Mucosa of descending colon (tissue), 3 donors: Measurements from ENCODE around the gene CIT. TPM values are rescaled to one million over a fixed set of nuclear protein-coding genes. Genes with fewer than 3 reads are reported as not detected.
"Not testable (repeated sequence)": the region's sequence is repeated elsewhere in the genome, so short reads cannot be mapped to it uniquely, and the experiment has no call there.

Experiments
- ATAC-seq: fragments of 200-7000 bp; cut with Tn5 transposase; one replicate; pipeline ENCODE4 v1.9.1; 2020; ENCODE audit warnings: mild to moderate bottlenecking, moderate library complexity
- DNase-seq, 3 donors: peaks; one replicate each; pipeline ENCODE4 v3.0.0-alpha.2; 2020
- H3K36me3 ChIP-seq: fragments of 200-600 bp; one replicate; pipeline ENCODE4 v1.8.0; 2021; ENCODE audit warnings: low read depth, mild to moderate bottlenecking
- H3K4me1 ChIP-seq: fragments of 200-600 bp; one replicate; pipeline ENCODE4 v1.8.0; 2021; ENCODE audit warnings: low read depth, mild to moderate bottlenecking
- H3K4me3 ChIP-seq: fragments of 200-600 bp; one replicate; pipeline ENCODE4 v1.8.0; 2021; ENCODE audit warnings: mild to moderate bottlenecking
- H3K9me3 ChIP-seq: fragments of 200-600 bp; one replicate; pipeline ENCODE4 v1.8.0; 2021; ENCODE audit warnings: mild to moderate bottlenecking
- CTCF ChIP-seq: fragments of 200-600 bp; IDR thresholded peaks from one replicate; pipeline ENCODE4 v1.8.0; 2022; ENCODE audit warnings: antibody characterized with exemption, mild to moderate bottlenecking
- intact Hi-C, 2 donors: fragments of 100-400 bp; cut with DNase I in 1 of 2; cut with micrococcal nuclease in 1 of 2; formaldehyde crosslinking; loops; one replicate each; pipeline versions ENCODE4 v1.11.0 to v1.11.1; 2022; cut with DNase I, micrococcal nuclease
- total RNA-seq, 3 donors: library from RNA; stranded (reverse); fragmentation: NEBNext Ultra II Directional in 2 of 3; extraction: Animal tissue kit (Norgen Biotek cat#: 25700) in 2 of 3; gene quantifications; one replicate each; pipeline versions ENCODE4 v1.2.1 to v1.2.4, GENCODE V29; 2021 to 2023
- donor health status: DM: no; HTN: no; CAD: no; lungs with moderate emphysema.
- donor health status: DM: no; HTN: no; CAD: no.
- donor health status: DM: no; HTN: yes; CAD: no.

The CIT gene
- total RNA-seq, 3 donors from 2014 or later: 7.5 to 20.5 (median 11.2) TPM

GRCh38 chr12:119901670-119902069 is 24.6 kb upstream of the CIT start:
- no peaks in the 10 kb centered on the region for H3K4me1 ChIP-seq
- no peak for ATAC-seq

GRCh38 chr12:119894916-119895315 is 17.8 kb upstream of the CIT start:
- DNase-seq (no peak), ATAC-seq (no peak)
- intact Hi-C loops: no loop called here
- no peak for TF ChIP-seq CTCF
- H3K4me1 ChIP-seq: no peaks in the 10 kb centered on the region
- H3K36me3 ChIP-seq: no peaks in the 10 kb centered on the region
- no peak overlapping the region for H3K4me3 ChIP-seq
- no peaks in the 10 kb centered on the region for H3K9me3 ChIP-seq

More at GRCh38 chr12:119901670-119902069, 24.6 kb upstream of the CIT start:
- no peak for TF ChIP-seq CTCF
- intact Hi-C loops: no loop called here
- no peak for DNase-seq
- H3K36me3 ChIP-seq: no peaks in the 10 kb centered on the region
- H3K9me3 ChIP-seq: no peaks in the 10 kb centered on the region
- no peak overlapping the region for H3K4me3 ChIP-seq

- H3K4me3 ChIP-seq, H3K9me3 ChIP-seq, ATAC-seq, H3K36me3 ChIP-seq, DNase-seq, H3K4me1 ChIP-seq, intact Hi-C loops: not testable (repeated sequence)
Observed at GRCh38 chr12:119892611-119893010, 15.5 kb upstream of the CIT start.

GRCh38 chr12:119885549-119885948 is 8.4 kb upstream of the CIT start:
- Histone ChIP-seq H3K9me3 (no peaks in the 10 kb centered on the region), H3K4me3 (no peak overlapping the region), H3K36me3 (no peaks in the 10 kb centered on the region), H3K4me1 (no peaks in the 10 kb centered on the region)
- DNase-seq: no peak
- ATAC-seq: no peak
- TF ChIP-seq CTCF: no peak
- intact Hi-C loops: no loop called here

GRCh38 chr12:119883791-119884190 is 6.7 kb upstream of the CIT start:
- intact Hi-C loops, H3K9me3 ChIP-seq, DNase-seq: not testable (repeated sequence)

GRCh38 chr12:119883237-119883636 is 6.1 kb upstream of the CIT start:
- Histone ChIP-seq H3K36me3 (no peaks in the 10 kb centered on the region), H3K4me3 (no peak overlapping the region), H3K4me1 (no peaks in the 10 kb centered on the region), H3K9me3 (no peaks in the 10 kb centered on the region)
- ATAC-seq: no peak
- no peak for TF ChIP-seq CTCF
- intact Hi-C loops: no loop called here
- DNase-seq: no peak

More at GRCh38 chr12:119883791-119884190, 6.7 kb upstream of the CIT start:
- not testable (repeated sequence) for H3K4me3 ChIP-seq, H3K4me1 ChIP-seq, ATAC-seq, H3K36me3 ChIP-seq

GRCh38 chr12:119877639-119877948 is 474 bp upstream of the CIT start:
- no peaks in the 10 kb centered on the region for H3K36me3 ChIP-seq
- DNase-seq (no peak), ATAC-seq (no peak)
- H3K4me3 ChIP-seq: no peak overlapping the region
- intact Hi-C loops: no loop called here
- no peaks in the 10 kb centered on the region for H3K9me3 ChIP-seq
- peaks cover 2% of the 10 kb centered on the region for H3K4me1 ChIP-seq
- no peak for TF ChIP-seq CTCF
